ENCODE results near the gene TAF8. TPM values are rescaled to one million over a fixed set of nuclear protein-coding genes. Genes with fewer than 3 reads are reported as not detected.

The TAF8 gene
- total RNA-seq, 1 experiment from 2014 or later, result 35.5 TPM

- intact Hi-C loops (cut with micrococcal nuclease; ENCODE audit: unreplicated experiment), result no loop called here
- ATAC-seq (no peak), DNase-seq (ENCODE audit: low read depth, low spot score) (no peak)
- no peaks in the 10 kb centered on the region for H3K36me3 ChIP-seq (ENCODE audit: control insufficient read depth, insufficient read depth, low read length)
- in situ Hi-C loops (cut with HindIII; ENCODE audit: low pct_unique_long_range_greater_than_20kb, low sequenced_read_pairs), result no loop called here
- no peak for TF ChIP-seq CTCF (IDR thresholded peaks at IDR 0.05)
- TF ChIP-seq TCF7L2 (IDR thresholded peaks at IDR 0.05; ENCODE audit: low read depth, low read length), result no peak
- no peak for TF ChIP-seq SIN3A (IDR thresholded peaks at IDR 0.05; ENCODE audit: borderline replicate concordance, insufficient read depth, low read depth, low read length)
- TF ChIP-seq POLR2AphosphoS5 (IDR thresholded peaks at IDR 0.05; ENCODE audit: low read depth, low read length), result no peak
- no peak for TF ChIP-seq REST (IDR thresholded peaks at IDR 0.05; ENCODE audit: insufficient read depth in 1 of 2, low read depth in 2 of 2, low read length in 1 of 2)
- 0 out of 2 replicates have a peak, but pooled peaks cover 2% of the 10 kb centered on the region for H3K4me1 ChIP-seq (ENCODE audit: control insufficient read depth, insufficient read depth, low read length)
- H3K27ac ChIP-seq (ENCODE audit: low read length), result no peak overlapping the region
- H3K9me3 ChIP-seq (ENCODE audit: control insufficient read depth, insufficient read depth, low read depth, low read length), result no peaks in the 10 kb centered on the region
- no TSS peak for BruUV-seq (replicated peaks)
- no peak overlapping the region for H3K4me3 ChIP-seq (ENCODE audit: low read depth in 2 of 2, low read length in 2 of 2)
- no peaks in the 10 kb centered on the region for H3K27me3 ChIP-seq (ENCODE audit: control insufficient read depth, insufficient read depth, low read length)
- POLR2A ChIA-PET, result no interaction called here
- CTCF ChIA-PET, result no interaction called here
Measured at GRCh38 chr6:42125663-42126062, 75.3 kb downstream of the TAF8 start.

- no peaks in the 10 kb centered on the region for H3K27me3 ChIP-seq (ENCODE audit: control insufficient read depth, insufficient read depth, low read length)
Measured at GRCh38 chr6:42128460-42129359, 78.4 kb downstream of the TAF8 start.

More at GRCh38 chr6:42128460-42129359, 78.4 kb downstream of the TAF8 start:
- ATAC-seq (no peak), DNase-seq (ENCODE audit: low read depth, low spot score) (no peak)
- H3K36me3 ChIP-seq (ENCODE audit: control insufficient read depth, insufficient read depth, low read length), result no peaks in the 10 kb centered on the region
- intact Hi-C loops (cut with micrococcal nuclease; ENCODE audit: unreplicated experiment) (no loop called here), in situ Hi-C loops (cut with HindIII; ENCODE audit: low pct_unique_long_range_greater_than_20kb, low sequenced_read_pairs) (no loop called here)
- POLR2A ChIA-PET, result interaction anchor here (0.6 kb wide), 1 partner anchor 96 kb away, joined by 3 read pairs; no protein-coding TSS in a partner anchor
- peaks cover 8% of the 10 kb centered on the region; the same call in 1 of the 2 replicates for H3K4me1 ChIP-seq (ENCODE audit: control insufficient read depth, insufficient read depth, low read length)
- H3K27ac ChIP-seq (ENCODE audit: low read length), result no peak overlapping the region
- CTCF ChIA-PET, result no interaction called here
- BruUV-seq (replicated peaks), result no TSS peak
- H3K4me3 ChIP-seq (ENCODE audit: low read depth in 2 of 2, low read length in 2 of 2), result no peak overlapping the region
- TF ChIP-seq TCF7L2 (IDR thresholded peaks at IDR 0.05; ENCODE audit: low read depth, low read length) (no peak), CTCF (IDR thresholded peaks at IDR 0.05) (no peak), SIN3A (IDR thresholded peaks at IDR 0.05; ENCODE audit: borderline replicate concordance, insufficient read depth, low read depth, low read length) (no peak), POLR2AphosphoS5 (IDR thresholded peaks at IDR 0.05; ENCODE audit: low read depth, low read length) (no peak), REST (IDR thresholded peaks at IDR 0.05; ENCODE audit: insufficient read depth in 1 of 2, low read depth in 2 of 2, low read length in 1 of 2) (no peak)
- H3K9me3 ChIP-seq (ENCODE audit: control insufficient read depth, insufficient read depth, low read depth, low read length), result no peaks in the 10 kb centered on the region

Data from Panc1 (cell line).